M059J (cell line): ENCODE results near the gene C10orf71. TPM values are rescaled to one million over a fixed set of nuclear protein-coding genes. Genes with fewer than 3 reads are reported as not detected.

Source experiments
- DNase-seq: peaks from one replicate; pipeline ENCODE4 v3.0.0-alpha.2; 2012; ENCODE audit warnings: low read depth
- total RNA-seq: library from RNA; depleted of rRNA; stranded (reverse); fragments of >200 nt; shearing (Covaris generic); gene quantifications from 2 replicates; pipeline ENCODE4 v1.2.3, GENCODE V29; 2014

Gene C10orf71
- total RNA-seq, 1 experiment from 2014 or later: not detected

GRCh38 chr10:49290607-49291006, 8.4 kb upstream of the C10orf71 start:
- DNase-seq: no peak

- no peak for DNase-seq
These were observed 6.3 kb upstream of the C10orf71 start for GRCh38 chr10:49292565-49293207.

- no peak for DNase-seq
These were observed 5.8 kb upstream of the C10orf71 start for GRCh38 chr10:49293208-49293603.

- DNase-seq: no peak
These were observed 4.2 kb upstream of the C10orf71 start for GRCh38 chr10:49294731-49295130.

GRCh38 chr10:49295297-49295696, 3.7 kb upstream of the C10orf71 start:
- no peak for DNase-seq

- no peak for DNase-seq
These were observed 2.6 kb upstream of the C10orf71 start for GRCh38 chr10:49296382-49296781.

GRCh38 chr10:49296836-49297235, 2.1 kb upstream of the C10orf71 start:
- DNase-seq: no peak

- DNase-seq: no peak
These were observed 926 bp upstream of the C10orf71 start for GRCh38 chr10:49297818-49298670.

GRCh38 chr10:49298671-49298982, 343 bp upstream of the C10orf71 start:
- DNase-seq: no peak

GRCh38 chr10:49299816-49300139, 808 bp downstream of the C10orf71 start:
- DNase-seq: no peak

- DNase-seq: no peak
These were observed 1.4 kb downstream of the C10orf71 start for GRCh38 chr10:49300140-49300974.

- no peak for DNase-seq
These were observed 2.3 kb downstream of the C10orf71 start for GRCh38 chr10:49301302-49301701.

GRCh38 chr10:49302088-49302487, 3.1 kb downstream of the C10orf71 start:
- DNase-seq: no peak

GRCh38 chr10:49303711-49304110, 4.7 kb downstream of the C10orf71 start:
- no peak for DNase-seq

- no peak for DNase-seq
These were observed 5.2 kb downstream of the C10orf71 start for GRCh38 chr10:49304137-49304536.

- no peak for DNase-seq
These were observed 9.0 kb downstream of the C10orf71 start for GRCh38 chr10:49307921-49308320.

- DNase-seq: no peak
These were observed 9.9 kb downstream of the C10orf71 start for GRCh38 chr10:49308881-49309280.

- DNase-seq: no peak
These were observed 10.9 kb downstream of the C10orf71 start for GRCh38 chr10:49309691-49310411.

- no peak for DNase-seq
These were observed 11.5 kb downstream of the C10orf71 start for GRCh38 chr10:49310460-49310859.

- DNase-seq: no peak
These were observed 12.1 kb downstream of the C10orf71 start for GRCh38 chr10:49310901-49311554.

- no peak for DNase-seq
These were observed 12.7 kb downstream of the C10orf71 start for GRCh38 chr10:49311555-49312236.
